SH-SY5Y (cell line): ENCODE measurements around the gene ATG9B.

Experiments used
- GATA2 ChIP-seq: IDR thresholded peaks from 2 replicates; pipeline ENCODE4 v1.6.1; 2011; ENCODE audit warnings: mild to moderate bottlenecking, low read depth, low read length
- GATA3 ChIP-seq: IDR thresholded peaks from 2 replicates; pipeline ENCODE4 v1.6.1; 2011; ENCODE audit warnings: low read depth, mild to moderate bottlenecking, low read length, moderate library complexity

Gene ATG9B

GRCh38 chr7:150994141-150994837, 30.0 kb downstream of the ATG9B start:
- no peak for TF ChIP-seq GATA3
- TF ChIP-seq GATA2: no peak

GRCh38 chr7:150993511-150993910, 30.8 kb downstream of the ATG9B start:
- TF ChIP-seq GATA3: no peak
- TF ChIP-seq GATA2: no peak

GRCh38 chr7:150992833-150993302, 31.4 kb downstream of the ATG9B start:
- no peak for TF ChIP-seq GATA2
- no peak for TF ChIP-seq GATA3

DNA sequence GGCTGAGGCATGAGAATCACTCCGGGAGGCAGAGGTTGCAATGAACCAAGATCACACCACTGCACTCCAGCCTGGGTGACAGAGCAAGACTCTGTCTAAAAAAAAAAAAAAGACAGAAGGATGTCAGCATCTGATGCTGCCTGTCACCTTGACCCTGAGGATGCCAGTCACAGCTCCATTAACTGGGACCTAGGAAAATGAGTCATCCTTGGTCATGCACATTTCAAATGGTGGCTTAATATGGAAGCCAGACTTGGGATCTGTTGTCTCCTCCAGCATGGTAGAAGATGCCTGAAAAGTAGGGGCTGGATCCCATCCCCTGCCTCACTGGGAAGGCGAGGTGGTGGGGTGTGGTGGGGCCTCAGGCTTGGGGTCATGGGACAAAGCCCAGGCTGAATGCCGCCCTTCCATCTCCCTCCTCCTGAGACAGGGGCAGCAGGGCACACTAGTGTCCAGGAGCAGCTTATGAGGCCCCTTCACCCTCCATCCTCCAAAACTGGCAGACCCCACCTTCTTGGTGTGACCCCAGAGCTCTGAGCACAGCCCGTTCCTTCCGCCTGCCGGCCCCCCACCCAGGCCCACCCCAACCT, 32.1 kb downstream of the ATG9B start:
- TF ChIP-seq GATA3: no peak
- TF ChIP-seq GATA2: no peak

- TF ChIP-seq GATA3 (no peak), GATA2 (no peak)
These were observed 33.7 kb downstream of the ATG9B start, which contains the start of gene NOS3 for GRCh38 chr7:150990416-150991186. TSS of gene NOS3 (plus strand) at chr7:150991017. CDS start at chr7:150993804, 2,787 bp downstream.

- no peak for TF ChIP-seq GATA2
- no peak for TF ChIP-seq GATA3
These were observed 34.8 kb downstream of the ATG9B start for GRCh38 chr7:150989456-150989855.

DNA sequence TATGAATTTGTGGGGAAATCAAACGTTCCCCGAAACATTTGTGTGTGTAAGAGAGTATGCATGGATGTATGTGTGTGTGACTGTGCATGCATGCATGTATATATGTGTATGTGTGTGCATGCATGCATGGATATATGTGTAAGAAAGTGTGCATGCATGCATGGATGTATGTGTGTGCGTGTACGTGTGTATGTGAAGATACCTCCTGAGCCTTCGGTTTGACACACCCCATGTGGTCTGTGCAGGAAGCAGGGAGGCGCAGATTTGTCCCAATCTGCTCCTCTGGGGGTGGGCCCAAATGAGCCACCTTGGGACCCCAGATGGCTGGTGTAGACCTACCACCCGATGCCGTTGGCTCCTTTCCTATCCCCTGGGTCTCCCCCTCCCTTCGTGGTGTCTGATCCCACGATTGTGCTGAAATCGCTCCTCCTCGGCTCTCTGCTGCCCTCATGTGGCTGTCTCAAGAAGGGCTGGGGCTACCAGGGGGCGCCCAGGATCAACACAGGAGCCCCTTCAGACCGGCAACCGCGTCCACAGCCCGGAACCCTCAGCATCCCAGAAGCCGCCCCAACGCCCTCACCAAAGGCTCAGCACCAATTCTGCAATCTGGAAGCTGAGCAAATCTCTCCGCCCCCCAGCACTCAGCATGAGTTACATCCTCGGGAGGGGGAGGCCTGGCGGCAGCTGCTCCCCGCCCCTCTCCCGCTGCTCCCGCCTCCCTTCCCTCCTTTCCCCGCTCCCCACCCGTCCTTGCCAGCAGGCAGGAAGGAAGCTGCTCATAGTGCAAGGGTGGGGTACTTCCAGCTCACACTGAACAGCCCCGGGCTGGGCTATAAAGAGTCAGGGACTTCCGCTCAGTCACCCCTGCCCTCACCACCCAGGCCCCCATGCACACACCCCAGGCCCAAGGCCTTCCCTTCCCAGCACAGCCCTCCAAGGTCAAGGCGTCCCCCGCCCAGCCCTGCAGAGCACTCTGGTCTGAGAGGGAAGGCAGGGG, 35.8 kb downstream of the ATG9B start:
- TF ChIP-seq GATA2: peak; percentile 77
- no peak for TF ChIP-seq GATA3

DNA sequence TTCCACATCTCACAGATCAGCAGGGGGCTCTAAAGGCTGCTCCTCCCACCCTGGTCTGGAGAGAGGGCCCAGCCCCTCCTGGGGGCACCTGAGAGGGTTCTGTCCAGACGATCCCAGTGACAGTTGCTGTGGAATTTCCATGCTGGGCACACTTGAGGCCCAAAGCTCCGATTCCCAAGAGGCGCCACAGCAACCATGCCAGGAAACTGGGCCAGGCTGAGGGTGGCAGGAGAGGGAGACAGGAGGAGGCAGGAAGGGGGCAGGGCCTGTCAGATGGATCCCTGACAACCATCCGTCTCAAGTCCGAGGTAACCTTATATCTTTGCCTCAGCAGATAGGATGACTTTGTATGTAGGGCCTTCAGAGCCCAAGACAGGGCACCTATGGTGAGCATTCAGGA, 37.7 kb downstream of the ATG9B start:
- TF ChIP-seq GATA2 (no peak), GATA3 (no peak)

GRCh38 chr7:150986099-150986512, 38.2 kb downstream of the ATG9B start:
- no peak for TF ChIP-seq GATA2
- TF ChIP-seq GATA3: no peak

DNA sequence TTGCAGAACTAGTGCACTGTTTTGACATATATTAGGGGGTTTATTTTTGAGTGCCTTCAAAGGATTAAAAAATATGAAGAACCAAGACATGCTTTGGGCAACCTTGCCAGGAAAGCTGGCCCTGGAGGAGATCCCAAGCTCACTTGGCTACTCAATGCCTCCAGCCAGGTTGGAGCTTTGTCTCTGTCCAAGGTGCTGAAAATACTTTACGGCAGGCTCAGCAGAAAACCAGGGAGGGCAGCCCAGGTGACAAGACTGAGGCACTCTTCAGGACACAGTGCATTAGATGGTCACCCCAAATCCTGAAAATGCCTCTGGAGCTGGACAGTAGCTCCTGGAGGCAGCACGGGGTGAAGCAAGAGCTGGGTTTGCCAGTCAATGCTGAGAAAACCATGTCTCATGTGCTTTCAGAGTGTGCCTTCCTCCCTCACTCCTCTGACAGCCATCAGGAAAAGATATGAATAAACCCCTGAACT, 40.4 kb downstream of the ATG9B start:
- TF ChIP-seq GATA2 (no peak), GATA3 (no peak)

- no peak for TF ChIP-seq GATA3
- no peak for TF ChIP-seq GATA2
These were observed 41.9 kb downstream of the ATG9B start for GRCh38 chr7:150982351-150982750.

DNA sequence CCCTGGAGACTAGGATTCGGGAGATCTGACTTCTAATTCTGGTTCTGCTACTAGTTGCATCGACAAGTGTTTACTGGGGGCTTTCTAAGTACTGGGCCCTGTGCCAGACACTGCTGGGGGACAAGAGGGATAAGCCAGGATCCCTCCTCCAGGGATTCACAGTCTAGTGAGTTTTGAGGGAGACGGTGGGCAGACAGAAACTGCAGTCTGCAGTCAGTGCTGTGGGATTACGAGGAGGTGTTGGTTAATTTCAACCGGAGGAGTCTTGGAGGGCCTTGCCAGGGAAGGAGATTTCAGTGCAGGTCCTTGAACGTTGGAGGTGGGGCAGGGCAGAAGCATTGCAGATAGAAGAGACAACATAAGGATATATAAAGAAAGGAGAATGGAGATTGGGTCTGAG, 42.6 kb downstream of the ATG9B start:
- TF ChIP-seq GATA3: no peak
- no peak for TF ChIP-seq GATA2

DNA sequence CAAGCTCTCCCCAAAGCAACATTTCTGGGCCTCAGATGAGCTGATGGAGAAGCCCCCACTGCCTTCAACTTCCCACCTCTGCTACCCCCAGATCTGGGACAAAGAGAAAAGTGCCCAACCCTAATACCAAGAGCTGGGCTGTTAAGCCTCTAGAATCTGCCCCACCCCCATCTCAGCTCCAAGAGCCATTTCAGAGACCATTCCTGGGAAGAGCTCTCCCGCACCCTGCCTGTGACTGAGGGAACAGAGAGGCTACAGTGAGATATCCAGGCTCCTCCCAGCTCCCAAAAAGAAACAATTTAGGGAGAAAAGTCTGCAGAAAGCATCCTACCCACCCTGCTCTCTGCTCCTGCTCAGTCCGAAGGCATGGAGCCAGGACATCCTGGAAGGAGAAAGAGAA, 43.6 kb downstream of the ATG9B start:
- TF ChIP-seq GATA2 (no peak), GATA3 (no peak)

DNA sequence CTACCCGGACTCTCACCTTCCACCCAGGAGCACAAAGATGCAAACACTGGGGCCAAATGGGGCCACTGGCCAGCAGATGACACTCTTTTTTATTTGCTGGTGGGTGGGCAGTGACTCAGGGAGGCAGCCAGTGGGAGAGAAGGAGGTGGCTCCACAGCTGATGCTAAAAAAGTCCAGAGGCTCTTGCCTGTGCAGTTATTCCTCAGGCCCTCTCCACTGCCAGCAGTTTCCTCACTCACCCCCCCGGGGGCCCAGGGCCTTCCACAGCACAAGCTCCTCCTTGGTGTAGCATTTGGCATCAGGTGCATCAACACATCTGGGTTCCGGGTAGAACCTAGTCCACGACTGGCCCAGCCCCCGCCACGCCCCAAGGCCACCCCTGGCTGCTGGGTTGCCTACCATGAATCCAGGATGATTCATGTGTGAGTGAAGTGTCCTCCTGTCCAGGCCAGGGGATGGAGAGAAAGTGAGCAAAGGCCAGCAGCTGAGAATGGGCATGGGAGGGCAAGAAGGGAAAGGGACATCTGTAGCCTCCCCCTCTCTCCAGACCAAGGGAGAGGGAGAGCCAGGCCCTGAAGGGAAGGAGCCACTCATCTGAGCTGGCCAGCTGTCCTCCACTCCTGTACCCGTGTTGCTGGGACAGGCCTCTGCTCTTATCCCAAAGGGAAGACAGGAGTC, 44.4 kb downstream of the ATG9B start:
- TF ChIP-seq GATA2 (no peak), GATA3 (no peak)
